ENCODE data around the gene NR1D2. TPM values are rescaled to one million over a fixed set of nuclear protein-coding genes. Genes with fewer than 3 reads are reported as not detected.
"Not testable (repeated sequence)": the region's sequence is repeated elsewhere in the genome, so short reads cannot be mapped to it uniquely, and the experiment has no call there.

Gene NR1D2
- polyA plus RNA-seq, 1 experiment = 18.0 TPM

DNA sequence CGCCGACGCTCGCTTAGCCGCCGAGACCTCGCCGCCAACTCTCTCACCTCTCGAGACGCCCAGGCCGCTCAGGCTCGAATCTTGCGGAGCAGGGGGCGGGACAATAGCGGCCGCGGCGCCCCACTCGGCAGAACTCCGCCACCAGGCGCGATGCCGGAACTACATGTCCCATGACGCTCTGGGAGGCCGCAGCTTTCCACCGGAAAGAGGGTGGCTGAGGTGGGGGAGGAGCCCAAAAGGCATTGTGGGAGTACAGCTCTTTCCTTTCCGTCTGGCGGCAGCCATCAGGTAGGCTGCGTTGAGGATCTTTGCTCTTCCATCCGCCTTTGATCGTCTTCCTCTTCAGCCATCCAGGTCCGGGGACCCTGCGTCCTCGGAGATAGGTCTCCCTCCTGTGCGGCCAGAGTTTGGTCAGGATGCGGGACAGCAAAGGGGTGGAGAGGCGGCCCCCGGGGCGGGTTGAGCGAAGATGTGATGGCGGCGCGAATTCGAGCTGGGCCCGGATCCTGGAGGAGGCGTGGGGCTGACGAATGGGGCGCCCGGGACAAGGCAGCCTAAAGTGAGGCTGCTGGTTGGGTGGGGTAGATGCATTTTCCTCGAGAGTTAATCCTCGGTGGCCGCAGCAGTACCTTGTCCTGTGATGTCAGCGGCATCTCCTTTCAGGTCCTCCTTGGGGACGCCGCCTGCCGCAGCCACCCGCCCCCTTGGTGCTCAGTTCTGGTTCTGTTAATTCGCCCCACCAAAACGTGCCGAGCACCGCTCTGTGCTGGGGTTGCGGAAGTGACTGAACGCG, 28.0 kb upstream of the NR1D2 start, which contains the start of the genes NKIRAS1 and RPL15:
Gene NKIRAS1 (minus strand): TSS at position 105 of the 793 bp plus-strand sequence. CDS start 6,086 bp downstream, outside the sequence.
Gene RPL15 (plus strand): TSS at position 247 of the 793 bp plus-strand sequence. CDS start 728 bp downstream, outside the sequence.
- no peaks in the 10 kb centered on the region for H3K27me3 ChIP-seq (ENCODE audit: control insufficient read depth, insufficient read depth, low read length)
- CTCF ChIA-PET = interaction anchor here (0.8 to 1.4 kb wide), 5 partner anchors 8 to 767 kb away, joined by 3 to 4 read pairs (median 4); no protein-coding TSS in a partner anchor
- H3K4me3 ChIP-seq (ENCODE audit: low read depth, low read length) = peak within 1 kb of the TSS; percentile 100
- peak; percentile 56 for TF ChIP-seq CTCF (IDR thresholded peaks at IDR 0.05; ENCODE audit: insufficient read depth, low read depth, low read length)
- H3K36me3 ChIP-seq (ENCODE audit: control insufficient read depth, insufficient read depth, low read length) = peaks cover 10% of the 10 kb centered on the region
- POLR2A ChIA-PET = interaction anchor here (0.6 to 0.9 kb wide), 7 partner anchors 29 to 572 kb away, joined by 3 to 5 read pairs (median 4); no protein-coding TSS in a partner anchor
- peak; percentile 80 for DNase-seq (ENCODE audit: low read depth)

GRCh38 chr3:23917679-23918303, 27.3 kb upstream of the NR1D2 start:
- H3K36me3 ChIP-seq (ENCODE audit: control insufficient read depth, insufficient read depth, low read length); H3K27me3 ChIP-seq (ENCODE audit: control insufficient read depth, insufficient read depth, low read length); DNase-seq (ENCODE audit: low read depth); POLR2A ChIA-PET: not testable (repeated sequence)
- CTCF ChIA-PET = interaction anchor here (1.2 to 1.4 kb wide), 2 partner anchors 29 to 766 kb away, joined by 4 read pairs; no protein-coding TSS in a partner anchor
- H3K4me3 ChIP-seq (ENCODE audit: low read depth, low read length) = peak overlapping the region; percentile 100

GRCh38 chr3:23918331-23918730, 26.8 kb upstream of the NR1D2 start:
- H3K36me3 ChIP-seq (ENCODE audit: control insufficient read depth, insufficient read depth, low read length); POLR2A ChIA-PET; DNase-seq (ENCODE audit: low read depth); H3K27me3 ChIP-seq (ENCODE audit: control insufficient read depth, insufficient read depth, low read length): not testable (repeated sequence)
- peak overlapping the region; percentile 100 for H3K4me3 ChIP-seq (ENCODE audit: low read depth, low read length)
- CTCF ChIA-PET = interaction anchor here (0.7 to 1.4 kb wide), 3 partner anchors 30 to 765 kb away, joined by 3 to 4 read pairs (median 4); no protein-coding TSS in a partner anchor

- DNase-seq (ENCODE audit: low read depth) = no peak
- POLR2A ChIA-PET = no interaction called here
- Histone ChIP-seq H3K27me3 (ENCODE audit: control insufficient read depth, insufficient read depth, low read length) (no peaks in the 10 kb centered on the region), H3K36me3 (ENCODE audit: control insufficient read depth, insufficient read depth, low read length) (peaks cover 10% of the 10 kb centered on the region), H3K4me3 (ENCODE audit: low read depth, low read length) (no peak overlapping the region)
- CTCF ChIA-PET = no interaction called here
- TF ChIP-seq CTCF (IDR thresholded peaks at IDR 0.05; ENCODE audit: insufficient read depth, low read depth, low read length) = no peak
Observed at GRCh38 chr3:23919628-23920027, 25.5 kb upstream of the NR1D2 start.

DNA sequence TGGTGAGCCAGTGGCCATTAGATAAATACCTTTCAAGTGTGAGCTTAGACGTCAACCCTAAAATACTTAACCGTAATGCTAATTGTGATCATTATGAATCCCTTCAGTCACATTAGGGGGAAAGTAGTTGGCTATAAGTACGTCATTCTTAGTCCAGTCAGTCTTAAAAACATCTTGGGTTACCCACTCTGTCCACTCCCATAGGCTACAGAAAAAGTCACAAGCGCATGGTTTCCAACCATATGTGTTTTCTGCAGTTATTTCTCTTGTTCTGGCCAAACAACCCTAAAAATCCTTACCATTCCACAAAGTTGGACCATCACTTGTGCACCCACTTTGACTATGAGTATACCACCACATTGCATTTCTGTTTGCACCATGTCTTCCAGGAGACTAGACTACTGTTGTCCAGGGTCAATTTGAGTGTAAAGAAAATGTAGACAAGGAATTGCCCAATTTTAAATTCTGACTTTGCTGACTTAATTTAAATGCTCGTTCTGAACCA, 24.9 kb upstream of the NR1D2 start:
- Histone ChIP-seq H3K27me3 (ENCODE audit: control insufficient read depth, insufficient read depth, low read length) (no peaks in the 10 kb centered on the region), H3K4me3 (ENCODE audit: low read depth, low read length) (no peak overlapping the region), H3K36me3 (ENCODE audit: control insufficient read depth, insufficient read depth, low read length) (peaks cover 10% of the 10 kb centered on the region)
- CTCF ChIA-PET = no interaction called here
- DNase-seq (ENCODE audit: low read depth) = no peak
- TF ChIP-seq CTCF (IDR thresholded peaks at IDR 0.05; ENCODE audit: insufficient read depth, low read depth, low read length) = no peak
- POLR2A ChIA-PET = no interaction called here

GRCh38 chr3:23921052-23921511, 24.0 kb upstream of the NR1D2 start:
- no peak overlapping the region for H3K4me3 ChIP-seq (ENCODE audit: low read depth, low read length)
- H3K36me3 ChIP-seq (ENCODE audit: control insufficient read depth, insufficient read depth, low read length) = peaks cover 10% of the 10 kb centered on the region
- ChIA-PET CTCF (no interaction called here), POLR2A (no interaction called here)
- no peak for TF ChIP-seq CTCF (IDR thresholded peaks at IDR 0.05; ENCODE audit: insufficient read depth, low read depth, low read length)
- no peak for DNase-seq (ENCODE audit: low read depth)
- H3K27me3 ChIP-seq (ENCODE audit: control insufficient read depth, insufficient read depth, low read length) = no peaks in the 10 kb centered on the region
